Measurements from ENCODE around the gene DPYD.

GRCh38 chr1:97647776-97648175 lies 273.1 kb downstream of the DPYD start:
- TF ChIP-seq CTCF (conservative IDR thresholded peaks at IDR 0.05) = no peak
- TF ChIP-seq ZFX (IDR thresholded peaks at IDR 0.05) = no peak

Measured in C4-2B (cell line).